AG10803 (cell line): Measurements from ENCODE around the gene CRYAB.

Experiments used
- DNase-seq: peaks from one replicate; pipeline ENCODE4 v3.0.0; 2010; ENCODE audit warnings: low read depth
- H3K4me3 ChIP-seq: 2 replicates; pipeline ENCODE4 v1.5.1; 2011; ENCODE audit warnings: mild to moderate bottlenecking, low read length, control low read depth
- CTCF ChIP-seq: conservative IDR thresholded peaks from 2 replicates; pipeline ENCODE4 v1.5.1; 2011; ENCODE audit warnings: mild to moderate bottlenecking, low read length, control low read depth, inconsistent platforms

Gene CRYAB

GRCh38 chr11:111917312-111917711 lies 5.7 kb upstream of the CRYAB start:
- no peak overlapping the region for H3K4me3 ChIP-seq
- TF ChIP-seq CTCF, result no peak
- no peak for DNase-seq

- H3K4me3 ChIP-seq, result no peak overlapping the region
- TF ChIP-seq CTCF, result no peak
- no peak for DNase-seq
Observed at GRCh38 chr11:111916768-111917167, 5.2 kb upstream of the CRYAB start.

- H3K4me3 ChIP-seq, result peak overlapping the region; percentile 77
- DNase-seq, result peak; percentile 87
- TF ChIP-seq CTCF, result no peak
Observed at GRCh38 chr11:111913997-111914396, 2.4 kb upstream of the CRYAB start.

GRCh38 chr11:111913031-111913861 lies 1.7 kb upstream of the CRYAB start:
- H3K4me3 ChIP-seq, result peak overlapping the region; percentile 77
- TF ChIP-seq CTCF, result no peak
- peak; percentile 49 for DNase-seq

- peak within 1 kb of the TSS; percentile 77 for H3K4me3 ChIP-seq
- no peak for DNase-seq
Observed at GRCh38 chr11:111912535-111912934, 965 bp upstream of the CRYAB start, which contains the start of gene HSPB2. TSS of gene HSPB2 (plus strand) at chr11:111912734. CDS start at chr11:111912830, 96 bp downstream.

GRCh38 chr11:111910676-111911562 lies 651 bp downstream of the CRYAB start:
- peak overlapping the region; percentile 77 for H3K4me3 ChIP-seq
- no peak for TF ChIP-seq CTCF
- no peak for DNase-seq

More at GRCh38 chr11:111912535-111912934, 965 bp upstream of the CRYAB start, which contains the start of gene HSPB2:
- no peak for TF ChIP-seq CTCF
